Stomach smooth muscle (tissue), 2 donors: ENCODE measurements around the gene MAGEA10.
"Not testable (repeated sequence)": the region's sequence is repeated elsewhere in the genome, so short reads cannot be mapped to it uniquely, and the experiment has no call there.

ENCODE experiments used
- H3K27ac ChIP-seq: one replicate; pipeline ENCODE4 v1.7.0; 2013; ENCODE audit warnings: mild to moderate bottlenecking, low read length, inconsistent platforms
- H3K27me3 ChIP-seq, 2 donors: one replicate each; pipeline ENCODE4 v1.7.0; 2013; ENCODE audit warnings: low read length in 2 of 2; ENCODE audit not compliant: insufficient read depth in 2 of 2, control insufficient read depth in 1 of 2
- H3K36me3 ChIP-seq, 2 donors: one replicate each; pipeline ENCODE4 v1.7.0; 2013; ENCODE audit warnings: low read length in 2 of 2; ENCODE audit not compliant: control insufficient read depth in 2 of 2, insufficient read depth in 2 of 2
- H3K4me1 ChIP-seq: one replicate; pipeline ENCODE4 v1.7.0; 2013; ENCODE audit warnings: low read length; ENCODE audit not compliant: control insufficient read depth, insufficient read depth
- H3K4me3 ChIP-seq, 2 donors: one replicate each; pipeline ENCODE4 v1.7.0; 2013; ENCODE audit warnings: low read length in 2 of 2
- H3K9ac ChIP-seq, 2 donors: one replicate each; pipeline ENCODE4 v1.7.0; 2013; ENCODE audit warnings: low read length in 2 of 2, mild to moderate bottlenecking in 1 of 2
- H3K9me3 ChIP-seq, 2 donors: one replicate each; pipeline ENCODE4 v1.7.0; 2013; ENCODE audit warnings: low read length in 2 of 2; ENCODE audit not compliant: control insufficient read depth in 2 of 2
- donor health status: healthy.
- donor health status: Pancreatic carcinoma.

The MAGEA10 gene

GRCh38 chrX:152149648-152150047 lies 11.3 kb upstream of the MAGEA10 start:
- no peak overlapping the region for H3K4me3 ChIP-seq
- H3K4me1 ChIP-seq = no peaks in the 10 kb centered on the region
- no peak overlapping the region for H3K27ac ChIP-seq
- no peak overlapping the region for H3K9ac ChIP-seq
- H3K9me3 ChIP-seq = no peaks in the 10 kb centered on the region
- H3K36me3 ChIP-seq = no peaks in the 10 kb centered on the region
- peaks cover 0 to 3% of the 10 kb centered on the region in 2 donors for H3K27me3 ChIP-seq

DNA sequence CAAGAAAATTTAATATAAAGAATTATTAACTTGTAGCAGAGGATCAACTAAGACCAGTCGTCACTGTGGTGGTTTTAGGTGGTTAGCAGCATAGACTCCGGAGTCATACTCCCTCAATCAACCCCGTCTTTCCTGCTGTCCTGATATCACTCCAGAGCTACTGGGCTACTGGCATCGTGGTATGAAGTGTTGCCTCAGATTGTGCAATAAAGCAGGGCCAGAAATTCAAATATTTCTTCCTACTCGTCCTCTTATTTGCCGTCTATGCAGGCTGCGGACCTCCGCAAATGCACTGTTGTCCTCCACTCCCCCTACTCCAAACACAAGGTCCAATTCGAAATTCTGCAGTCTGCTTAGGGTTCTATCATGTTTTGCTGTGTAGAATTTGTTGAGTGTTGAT lies 1.2 kb upstream of the MAGEA10 start:
- no peaks in the 10 kb centered on the region for H3K4me1 ChIP-seq
- no peak overlapping the region for H3K9ac ChIP-seq
- peaks cover 0 to 2% of the 10 kb centered on the region in 2 donors for H3K27me3 ChIP-seq
- no peak overlapping the region for H3K4me3 ChIP-seq
- no peaks in the 10 kb centered on the region for H3K9me3 ChIP-seq
- no peak overlapping the region for H3K27ac ChIP-seq
- no peaks in the 10 kb centered on the region for H3K36me3 ChIP-seq

DNA sequence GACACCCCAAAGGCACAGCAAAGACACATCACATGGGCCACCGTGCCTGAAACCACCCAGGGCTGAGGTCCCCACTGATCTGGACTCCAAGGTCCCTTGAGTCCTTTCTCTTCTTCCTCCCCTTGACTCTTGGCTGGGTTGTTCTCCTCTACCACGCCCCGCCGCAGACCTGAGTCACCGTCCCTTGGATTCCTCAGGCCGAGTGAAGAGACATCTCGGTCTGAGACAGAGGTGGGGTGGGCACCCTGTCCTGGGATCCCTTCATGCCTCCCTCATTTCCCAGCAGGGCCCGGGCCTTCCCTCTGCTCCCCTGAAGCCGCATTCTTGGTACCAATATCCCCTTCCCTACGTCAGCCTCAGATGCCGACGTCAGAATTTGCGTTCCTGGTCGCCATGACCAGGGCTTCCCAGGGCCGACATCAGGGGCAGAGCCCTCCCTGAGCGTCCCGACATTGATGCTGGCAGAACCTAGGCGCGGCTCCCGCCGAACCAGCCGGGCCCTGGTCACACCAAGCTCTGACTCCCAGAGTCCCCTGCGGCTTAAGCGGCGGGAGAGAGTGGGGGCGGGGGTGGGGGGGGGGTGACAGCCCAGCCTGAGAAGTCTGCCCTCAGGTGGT lies 498 bp downstream of the MAGEA10 start:
- no peak overlapping the region for H3K4me3 ChIP-seq
- no peaks in the 10 kb centered on the region for H3K36me3 ChIP-seq
- peaks cover 0 to 2% of the 10 kb centered on the region in 2 donors for H3K27me3 ChIP-seq
- H3K4me1 ChIP-seq = no peaks in the 10 kb centered on the region
- no peaks in the 10 kb centered on the region for H3K9me3 ChIP-seq
- H3K9ac ChIP-seq = no peak overlapping the region
- H3K27ac ChIP-seq = no peak overlapping the region

DNA sequence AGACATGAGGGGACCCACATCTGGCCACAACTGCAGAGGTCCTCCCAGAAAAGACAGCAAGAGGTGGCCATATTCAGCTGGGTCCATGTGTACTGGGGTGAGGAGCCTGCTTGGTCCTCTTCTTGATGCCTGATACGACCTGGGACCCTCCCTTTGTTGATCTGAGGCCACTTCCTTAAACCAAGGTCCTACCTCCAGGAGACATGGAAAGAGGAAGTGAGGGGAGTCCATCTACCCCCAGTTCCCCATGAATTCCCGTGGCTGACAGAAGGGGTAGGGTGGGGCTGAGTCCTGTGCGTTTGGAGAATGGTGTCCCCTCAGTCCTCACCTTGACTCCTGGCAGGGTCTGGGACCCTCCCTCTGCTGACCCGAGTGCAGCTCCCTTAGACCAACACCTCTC lies 2.1 kb downstream of the MAGEA10 start:
- H3K27me3 ChIP-seq = peaks cover 0 to 4% of the 10 kb centered on the region in 2 donors
- H3K9me3 ChIP-seq = no peaks in the 10 kb centered on the region
- H3K9ac ChIP-seq = no peak overlapping the region
- no peaks in the 10 kb centered on the region for H3K4me1 ChIP-seq
- no peak overlapping the region for H3K4me3 ChIP-seq
- no peak overlapping the region for H3K27ac ChIP-seq
- H3K36me3 ChIP-seq = no peaks in the 10 kb centered on the region

GRCh38 chrX:152131525-152131924 lies 6.9 kb downstream of the MAGEA10 start:
- peaks cover 0 to 4% of the 10 kb centered on the region in 2 donors for H3K27me3 ChIP-seq
- H3K36me3 ChIP-seq = no peaks in the 10 kb centered on the region
- H3K9me3 ChIP-seq = no peaks in the 10 kb centered on the region
- no peak overlapping the region for H3K9ac ChIP-seq
- H3K4me3 ChIP-seq = no peak overlapping the region
- H3K27ac ChIP-seq = no peak overlapping the region
- H3K4me1 ChIP-seq = no peaks in the 10 kb centered on the region

DNA sequence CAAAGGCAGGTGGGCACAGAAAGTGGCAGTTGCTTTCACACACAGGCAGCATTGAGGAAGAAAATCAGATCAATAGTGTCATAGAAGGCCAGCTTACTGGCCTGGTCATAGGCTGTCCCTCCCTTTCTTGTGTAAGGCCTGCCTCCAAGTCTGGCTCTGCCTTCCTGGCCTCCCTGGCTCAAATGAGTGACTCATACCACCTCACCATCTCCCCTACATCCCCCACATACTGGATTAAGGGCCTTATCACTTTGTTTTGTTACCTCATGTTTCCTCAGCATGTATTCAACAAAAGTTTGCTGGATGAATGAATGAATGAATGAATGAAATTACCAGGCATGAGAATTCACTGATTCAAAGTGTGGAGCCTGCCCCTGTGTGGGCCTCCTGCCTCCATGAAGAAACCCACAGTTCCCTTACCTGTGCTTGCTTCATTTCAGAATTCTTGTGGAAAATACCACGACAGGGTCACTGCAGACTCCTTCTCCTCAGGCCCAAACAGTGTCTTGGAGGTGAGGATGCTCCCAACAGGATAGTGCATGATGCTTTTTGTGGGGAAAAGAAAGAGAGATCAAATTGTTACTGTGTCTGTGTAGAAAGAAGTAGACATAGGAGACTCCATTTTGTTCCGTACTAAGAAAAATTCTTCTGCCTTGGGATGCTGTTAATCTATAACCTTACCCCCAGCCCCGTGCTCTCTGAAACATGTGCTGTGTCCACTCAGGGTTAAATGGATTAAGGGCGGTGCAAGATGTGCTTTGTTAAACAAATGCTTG lies 9.1 kb downstream of the MAGEA10 start:
- H3K9me3 ChIP-seq, H3K27me3 ChIP-seq, H3K27ac ChIP-seq, H3K9ac ChIP-seq, H3K4me1 ChIP-seq, H3K36me3 ChIP-seq, H3K4me3 ChIP-seq: not testable (repeated sequence)

DNA sequence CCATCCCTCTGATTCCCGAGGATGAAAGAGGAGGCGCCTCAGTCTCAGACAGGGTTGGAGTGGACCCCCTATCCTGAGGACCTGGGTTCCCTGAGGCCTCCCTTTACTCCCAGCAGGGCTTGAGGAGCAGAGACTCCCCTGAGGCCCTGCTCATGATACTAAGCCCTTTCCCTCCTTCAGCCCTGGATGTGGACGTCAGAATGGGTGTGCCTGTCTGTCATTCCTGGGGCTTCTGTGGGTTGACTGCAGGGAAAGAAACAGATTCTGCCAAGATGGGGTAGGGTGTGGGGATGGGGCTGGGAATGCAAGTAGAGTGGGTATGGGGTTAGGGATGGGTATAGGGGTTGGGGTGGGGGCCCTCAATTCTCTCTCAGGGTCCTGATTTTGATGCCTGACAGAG lies 21.1 kb downstream of the MAGEA10 start:
- Histone ChIP-seq H3K4me1 (no peaks in the 10 kb centered on the region), H3K36me3 (no peaks in the 10 kb centered on the region), H3K9ac (no peak overlapping the region), H3K4me3 (no peak overlapping the region), H3K27me3 (no peaks in the 10 kb centered on the region), H3K9me3 (no peaks in the 10 kb centered on the region), H3K27ac (no peak overlapping the region)

DNA sequence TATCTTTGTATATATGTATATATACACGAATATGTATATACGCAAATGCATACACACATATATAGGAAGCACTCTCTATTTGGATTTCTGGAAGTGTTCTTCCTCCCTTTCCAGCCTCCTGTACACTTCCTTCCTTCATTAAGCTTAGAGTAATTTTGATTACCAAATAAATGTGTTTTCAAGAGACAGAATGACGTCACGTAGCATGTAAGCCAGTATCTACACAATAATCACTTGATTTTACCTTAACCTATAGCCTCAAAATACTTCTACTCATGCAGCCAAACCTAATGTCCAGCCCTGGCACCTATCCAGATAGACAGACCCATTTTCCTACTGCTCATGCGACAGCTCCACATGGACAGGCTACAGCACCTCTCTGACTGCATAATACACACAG lies 29.9 kb downstream of the MAGEA10 start:
- Histone ChIP-seq H3K4me3 (no peak overlapping the region), H3K9ac (no peak overlapping the region), H3K36me3 (no peaks in the 10 kb centered on the region), H3K9me3 (no peaks in the 10 kb centered on the region), H3K4me1 (no peaks in the 10 kb centered on the region), H3K27ac (no peak overlapping the region), H3K27me3 (no peaks in the 10 kb centered on the region)

- no peaks in the 10 kb centered on the region for H3K27me3 ChIP-seq
- no peak overlapping the region for H3K4me3 ChIP-seq
- H3K36me3 ChIP-seq = no peaks in the 10 kb centered on the region
- H3K9ac ChIP-seq = no peak overlapping the region
- no peak overlapping the region for H3K27ac ChIP-seq
- H3K4me1 ChIP-seq = no peaks in the 10 kb centered on the region
- no peaks in the 10 kb centered on the region for H3K9me3 ChIP-seq
Observed at GRCh38 chrX:152103866-152104265, 34.5 kb downstream of the MAGEA10 start.

GRCh38 chrX:152086141-152086540 lies 52.2 kb downstream of the MAGEA10 start:
- Histone ChIP-seq H3K27me3 (no peaks in the 10 kb centered on the region), H3K9ac (no peak overlapping the region), H3K4me1 (no peaks in the 10 kb centered on the region), H3K36me3 (no peaks in the 10 kb centered on the region), H3K27ac (no peak overlapping the region), H3K4me3 (no peak overlapping the region), H3K9me3 (peaks cover 0 to 3% of the 10 kb centered on the region in 2 donors)
